Activated CD8-positive, alpha-beta memory T cell treated with anti-CD3 and anti-CD28 coated beads for 24 hours (primary cell): ENCODE results near the gene NOL12.
A peak's percentile ranks its signal among the peaks of the same experiment; 100 is the strongest.
"Not testable (repeated sequence)": the region's sequence is repeated elsewhere in the genome, so short reads cannot be mapped to it uniquely, and the experiment has no call there.

Source experiments
- DNase-seq: peaks from one replicate; pipeline ENCODE4 v3.0.0-alpha.2; 2020

The NOL12 gene

GRCh38 chr22:37686002-37686982, at the start of gene NOL12:
TSS of gene NOL12 (plus strand) at chr22:37686343. CDS start at chr22:37686393, 50 bp downstream.
- peak; percentile 92 for DNase-seq

GRCh38 chr22:37636949-37637273, 49.2 kb upstream of the NOL12 start:
- DNase-seq = no peak

- peak; percentile 65 for DNase-seq
Observed at GRCh38 chr22:37638391-37639069, 47.6 kb upstream of the NOL12 start.

- peak; percentile 83 for DNase-seq
Observed at GRCh38 chr22:37639070-37639760, 46.9 kb upstream of the NOL12 start, which contains the start of gene SH3BP1. TSS of gene SH3BP1 (plus strand) at chr22:37639669. CDS start at chr22:37639788, 119 bp downstream.

- DNase-seq = no peak
Observed at GRCh38 chr22:37639771-37640590, 46.2 kb upstream of the NOL12 start.

GRCh38 chr22:37640591-37641560, 45.3 kb upstream of the NOL12 start:
- DNase-seq = no peak

GRCh38 chr22:37641561-37641949, 44.6 kb upstream of the NOL12 start:
- no peak for DNase-seq

GRCh38 chr22:37643225-37643847, 42.8 kb upstream of the NOL12 start:
- peak; percentile 98 for DNase-seq

GRCh38 chr22:37647317-37647716, 38.8 kb upstream of the NOL12 start:
- DNase-seq = no peak

- DNase-seq = no peak
Observed at GRCh38 chr22:37647928-37648327, 38.2 kb upstream of the NOL12 start.

GRCh38 chr22:37650463-37651136, 35.5 kb upstream of the NOL12 start:
- DNase-seq = no peak

- DNase-seq = no peak
Observed at GRCh38 chr22:37654563-37655251, 31.4 kb upstream of the NOL12 start.

GRCh38 chr22:37655252-37655563, 30.9 kb upstream of the NOL12 start:
- no peak for DNase-seq

- DNase-seq = not testable (repeated sequence)
Observed at GRCh38 chr22:37656583-37656982, 29.6 kb upstream of the NOL12 start.

- DNase-seq = no peak
Observed at GRCh38 chr22:37657590-37658132, 28.5 kb upstream of the NOL12 start.

GRCh38 chr22:37658133-37659065, 27.7 kb upstream of the NOL12 start, which contains the start of gene PDXP:
TSS of gene PDXP (plus strand) at chr22:37658723. CDS start at chr22:37658783, 60 bp downstream.
- peak; percentile 99 for DNase-seq

- DNase-seq = peak; percentile 70
Observed at GRCh38 chr22:37659066-37659896, 26.9 kb upstream of the NOL12 start.
